Measurements from ENCODE around the gene EVA1A.

Gene EVA1A

GRCh38 chr2:75592030-75592429 lies 31.3 kb upstream of the EVA1A start:
- 0 out of 2 replicates have a peak, but pooled peaks have one; percentile 24 for TF ChIP-seq ISL1 (CRISPR knock-in tag; IDR thresholded peaks at IDR 0.05)
- no peak for TF ChIP-seq ZNF70 (CRISPR knock-in tag; IDR thresholded peaks at IDR 0.05)
- ATAC-seq: no peak

- peak; percentile 78 for TF ChIP-seq ISL1 (CRISPR knock-in tag; IDR thresholded peaks at IDR 0.05)
- no peak for TF ChIP-seq ZNF70 (CRISPR knock-in tag; IDR thresholded peaks at IDR 0.05)
- TF ChIP-seq RARB (CRISPR knock-in tag; IDR thresholded peaks at IDR 0.05): no peak
- 0 out of 2 replicates have a peak, but pooled peaks have one; percentile 16 for TF ChIP-seq SNAI2 (CRISPR knock-in tag; IDR thresholded peaks at IDR 0.05)
- ATAC-seq: peak; percentile 74
Observed at GRCh38 chr2:75589391-75590105, 28.8 kb upstream of the EVA1A start.

GRCh38 chr2:75587954-75588587 lies 27.3 kb upstream of the EVA1A start:
- peak; percentile 91 for ATAC-seq
- TF ChIP-seq CSDC2 (CRISPR knock-in tag; IDR thresholded peaks at IDR 0.05) (no peak), PATZ1 (CRISPR knock-in tag; IDR thresholded peaks at IDR 0.05; ENCODE audit: borderline replicate concordance) (no peak), POU6F1 (CRISPR knock-in tag; IDR thresholded peaks at IDR 0.05; ENCODE audit: borderline replicate concordance, low read depth) (no peak), BACH2 (CRISPR knock-in tag; IDR thresholded peaks at IDR 0.05; ENCODE audit: borderline replicate concordance) (no peak), TCF4 (CRISPR knock-in tag; IDR thresholded peaks at IDR 0.05; ENCODE audit: borderline replicate concordance) (no peak), TSHZ2 (CRISPR knock-in tag; IDR thresholded peaks at IDR 0.05) (no peak), ZNF565 (CRISPR knock-in tag; conservative IDR thresholded peaks at IDR 0.05; ENCODE audit: low read depth) (no peak)

- TF ChIP-seq ISL1 (CRISPR knock-in tag; IDR thresholded peaks at IDR 0.05): no peak
- TF ChIP-seq PPARA (CRISPR knock-in tag; IDR thresholded peaks at IDR 0.05; ENCODE audit: borderline replicate concordance): no peak
- no peak for TF ChIP-seq CREB5 (CRISPR knock-in tag; IDR thresholded peaks at IDR 0.05; ENCODE audit: low read depth)
- no peak for TF ChIP-seq GLIS3 (CRISPR knock-in tag; IDR thresholded peaks at IDR 0.05)
- no peak for ATAC-seq
Observed at GRCh38 chr2:75586971-75587370, 26.2 kb upstream of the EVA1A start.

- no peak for ATAC-seq
- TF ChIP-seq CSDC2 (CRISPR knock-in tag; IDR thresholded peaks at IDR 0.05) (no peak), TOX (CRISPR knock-in tag; IDR thresholded peaks at IDR 0.05; ENCODE audit: borderline replicate concordance) (no peak)
Observed at GRCh38 chr2:75582840-75583239, 22.1 kb upstream of the EVA1A start.

- no peak for ATAC-seq
- TF ChIP-seq ZC3H10 (CRISPR knock-in tag; IDR thresholded peaks at IDR 0.05) (no peak), ZFP30 (CRISPR knock-in tag; IDR thresholded peaks at IDR 0.05) (no peak), GLIS3 (CRISPR knock-in tag; IDR thresholded peaks at IDR 0.05) (no peak), ZNF565 (CRISPR knock-in tag; conservative IDR thresholded peaks at IDR 0.05; ENCODE audit: low read depth) (no peak), TSHZ2 (CRISPR knock-in tag; IDR thresholded peaks at IDR 0.05) (no peak), ZNF70 (CRISPR knock-in tag; IDR thresholded peaks at IDR 0.05) (no peak), ISL1 (CRISPR knock-in tag; IDR thresholded peaks at IDR 0.05) (no peak), TOX (CRISPR knock-in tag; IDR thresholded peaks at IDR 0.05; ENCODE audit: borderline replicate concordance) (no peak), CSRNP3 (CRISPR knock-in tag; IDR thresholded peaks at IDR 0.05) (no peak), BACH2 (CRISPR knock-in tag; IDR thresholded peaks at IDR 0.05; ENCODE audit: borderline replicate concordance) (no peak)
Observed at GRCh38 chr2:75580606-75581005, 19.9 kb upstream of the EVA1A start.

Data from SK-N-SH treated with all-trans-retinoic acid at 6 μM for 48 hours (cell line).